Measurements from ENCODE around the gene BPNT1. TPM values are rescaled to one million over a fixed set of nuclear protein-coding genes. Genes with fewer than 3 reads are reported as not detected.

BPNT1 gene
- total and polyA plus RNA-seq, 2 of the 13 experiments (the other 11 are each of a cell fraction or from before 2014, with no cell fraction given) = 35.2 to 43.9 TPM

DNA sequence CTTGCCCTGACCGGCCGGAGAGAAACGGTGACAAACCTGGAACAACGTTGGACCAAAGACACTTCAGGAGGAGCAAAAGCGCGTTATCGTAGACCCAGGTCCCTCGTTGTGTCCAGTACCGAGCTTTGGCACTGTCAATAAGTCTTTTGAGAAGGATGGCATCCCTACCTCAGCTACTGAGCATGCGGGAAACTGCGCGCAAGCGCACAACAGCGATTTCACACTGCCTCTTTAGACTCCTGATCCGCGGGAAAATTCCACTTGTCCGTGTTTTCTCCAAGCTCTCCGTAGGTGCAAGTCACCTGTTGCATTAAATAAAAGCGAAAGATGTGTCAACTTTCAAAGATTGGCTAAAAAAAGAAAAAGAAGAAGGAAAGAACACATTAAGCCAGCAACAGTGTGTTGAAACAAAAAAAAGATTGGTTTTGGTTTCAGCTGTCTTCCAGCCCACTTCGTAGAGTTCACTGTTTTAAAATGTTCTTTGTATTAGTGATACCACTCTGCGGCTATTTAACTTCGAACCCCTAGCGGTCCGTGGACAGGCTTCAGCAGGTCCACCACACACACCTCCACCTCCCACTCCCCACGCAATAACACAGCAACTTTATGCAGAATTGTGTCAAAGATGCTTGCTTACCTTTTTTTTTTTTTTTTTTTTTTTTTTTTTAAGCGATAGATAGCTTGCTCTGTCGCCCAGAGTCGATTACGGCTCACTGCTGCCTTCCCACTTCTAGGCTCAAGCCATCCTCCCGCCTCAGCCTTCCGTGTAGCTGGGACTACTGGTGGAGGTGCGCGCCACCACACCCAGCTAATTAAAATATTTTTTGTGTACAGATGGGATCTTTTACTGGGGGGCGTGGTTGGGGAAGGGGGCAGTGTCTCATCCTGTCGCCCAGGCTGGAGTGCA is at the start of gene BPNT1 (continued):
- no peak for TF ChIP-seq ZNF335 (CRISPR knock-in tag; IDR thresholded peaks at IDR 0.05)
- no peak for TF ChIP-seq GPN1 (CRISPR knock-in tag; IDR thresholded peaks at IDR 0.05; ENCODE audit: borderline replicate concordance)
- TF ChIP-seq NKX3-1 (CRISPR knock-in tag; IDR thresholded peaks at IDR 0.05) = peak; percentile 67; the same call in 1 of the 2 replicates
- TF ChIP-seq KDM5A (IDR thresholded peaks at IDR 0.05; ENCODE audit: borderline replicate concordance, low read length) = peak; percentile 68; the same call in 1 of the 2 replicates
- TF ChIP-seq ZBTB3 (CRISPR knock-in tag; IDR thresholded peaks at IDR 0.05; ENCODE audit: borderline replicate concordance, low read depth) = no peak; the same call in 1 of the 2 replicates
- TF ChIP-seq THAP11 (CRISPR knock-in tag; IDR thresholded peaks at IDR 0.05) = peak; percentile 86
- TF ChIP-seq ZNF567 (CRISPR knock-in tag; IDR thresholded peaks at IDR 0.05; ENCODE audit: borderline replicate concordance) = no peak; the same call in 1 of the 2 replicates
- TF ChIP-seq TFE3 (CRISPR knock-in tag; IDR thresholded peaks at IDR 0.05) = peak; percentile 74
- TF ChIP-seq KLF15 (CRISPR knock-in tag; IDR thresholded peaks at IDR 0.05; ENCODE audit: borderline replicate concordance) = no peak
- peak; percentile 44; the same call in 1 of the 2 replicates for TF ChIP-seq ZNF556 (CRISPR knock-in tag; IDR thresholded peaks at IDR 0.05; ENCODE audit: borderline replicate concordance)
- TF ChIP-seq, protein P1, sequence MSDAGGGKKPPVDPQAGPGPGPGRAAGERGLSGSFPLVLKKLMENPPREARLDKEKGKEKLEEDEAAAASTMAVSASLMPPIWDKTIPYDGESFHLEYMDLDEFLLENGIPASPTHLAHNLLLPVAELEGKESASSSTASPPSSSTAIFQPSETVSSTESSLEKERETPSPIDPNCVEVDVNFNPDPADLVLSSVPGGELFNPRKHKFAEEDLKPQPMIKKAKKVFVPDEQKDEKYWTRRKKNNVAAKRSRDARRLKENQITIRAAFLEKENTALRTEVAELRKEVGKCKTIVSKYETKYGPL (CRISPR knock-in tag; IDR thresholded peaks at IDR 0.05) = 0 out of 2 replicates have a peak, but pooled peaks have one; percentile 35
- TF ChIP-seq ZNF569 (CRISPR knock-in tag; IDR thresholded peaks at IDR 0.05; ENCODE audit: borderline replicate concordance) = no peak
- no peak for TF ChIP-seq ZNF570 (CRISPR knock-in tag; IDR thresholded peaks at IDR 0.05; ENCODE audit: borderline replicate concordance)
- peak; percentile 40; the same call in 1 of the 2 replicates for TF ChIP-seq CREB1 (IDR thresholded peaks at IDR 0.05)
- TF ChIP-seq CREB1 (CRISPR knock-in tag; IDR thresholded peaks at IDR 0.05) = peak; percentile 67
- no peak for TF ChIP-seq ZNF672 (CRISPR knock-in tag; IDR thresholded peaks at IDR 0.05)
- no peak for TF ChIP-seq FIP1L1 (IDR thresholded peaks at IDR 0.05; ENCODE audit: borderline replicate concordance, insufficient read depth, low read depth, low read length)
- no peak for TF ChIP-seq E2F2 (CRISPR knock-in tag; IDR thresholded peaks at IDR 0.05; ENCODE audit: borderline replicate concordance)
- peak; percentile 73; the same call in 1 of the 2 replicates for TF ChIP-seq SATB2 (CRISPR knock-in tag; IDR thresholded peaks at IDR 0.05)
- no peak for TF ChIP-seq TIGD3 (CRISPR knock-in tag; IDR thresholded peaks at IDR 0.05; ENCODE audit: borderline replicate concordance)
- TF ChIP-seq TMF1 (CRISPR knock-in tag; IDR thresholded peaks at IDR 0.05; ENCODE audit: low read depth) = no peak
- TF ChIP-seq RNF2 (conservative IDR thresholded peaks at IDR 0.05; ENCODE audit: low read depth) = no peak
- no peak for TF ChIP-seq PREB (CRISPR knock-in tag; IDR thresholded peaks at IDR 0.05)
- TF ChIP-seq RFX1 (IDR thresholded peaks at IDR 0.05) = no peak

Measured in HepG2 (cell line).